ENCODE results near the gene BSDC1. TPM values are rescaled to one million over a fixed set of nuclear protein-coding genes. Genes with fewer than 3 reads are reported as not detected.

Gene BSDC1
- total and polyA plus RNA-seq, 2 of the 13 experiments (the other 11 are each of a cell fraction or from before 2014, with no cell fraction given), result 40.3 to 64.2 TPM

GRCh38 chr1:32400876-32401631 lies 6.8 kb upstream of the BSDC1 start (continued):
- no peak for TF ChIP-seq ZNF496 (CRISPR knock-in tag; IDR thresholded peaks at IDR 0.05; ENCODE audit: insufficient replicate concordance)
- no peak for TF ChIP-seq JUN (CRISPR knock-in tag; IDR thresholded peaks at IDR 0.05)
- no peak for TF ChIP-seq RFXAP (CRISPR knock-in tag; IDR thresholded peaks at IDR 0.05; ENCODE audit: borderline replicate concordance)
- no peak for TF ChIP-seq ZNF331 (CRISPR knock-in tag; IDR thresholded peaks at IDR 0.05)
- no peak for TF ChIP-seq ATAD3A (CRISPR knock-in tag; IDR thresholded peaks at IDR 0.05)
- TF ChIP-seq ATF1 (CRISPR knock-in tag; IDR thresholded peaks at IDR 0.05), result no peak
- TF ChIP-seq ZNF512B (CRISPR knock-in tag; IDR thresholded peaks at IDR 0.05; ENCODE audit: borderline replicate concordance), result no peak
- no peak for TF ChIP-seq SOX6 (IDR thresholded peaks at IDR 0.05)
- no peak for TF ChIP-seq SOX6 (CRISPR knock-in tag; IDR thresholded peaks at IDR 0.05)
- peak; percentile 77 for TF ChIP-seq SMC3 (IDR thresholded peaks at IDR 0.05; ENCODE audit: low read length)
- TF ChIP-seq FLYWCH1 (CRISPR knock-in tag; IDR thresholded peaks at IDR 0.05), result no peak
- no peak for TF ChIP-seq POLR2G (IDR thresholded peaks at IDR 0.05; ENCODE audit: low read depth, low read length)
- no peak for TF ChIP-seq ZBTB38 (CRISPR knock-in tag; IDR thresholded peaks at IDR 0.05)
- TF ChIP-seq SALL2 (CRISPR knock-in tag; IDR thresholded peaks at IDR 0.05), result no peak
- TF ChIP-seq ZNF354B (CRISPR knock-in tag; IDR thresholded peaks at IDR 0.05), result no peak
- TF ChIP-seq ZNF230 (CRISPR knock-in tag; IDR thresholded peaks at IDR 0.05), result no peak
- no peak for TF ChIP-seq MLX (CRISPR knock-in tag; IDR thresholded peaks at IDR 0.05)
- no peak for TF ChIP-seq ZNF432 (CRISPR knock-in tag; IDR thresholded peaks at IDR 0.05; ENCODE audit: borderline replicate concordance)
- no peak for TF ChIP-seq EEA1 (CRISPR knock-in tag; IDR thresholded peaks at IDR 0.05; ENCODE audit: borderline replicate concordance)
- no peak for TF ChIP-seq NR2C2 (CRISPR knock-in tag; IDR thresholded peaks at IDR 0.05; ENCODE audit: borderline replicate concordance)
- TF ChIP-seq STAT6 (CRISPR knock-in tag; IDR thresholded peaks at IDR 0.05; ENCODE audit: borderline replicate concordance), result 0 out of 2 replicates have a peak, but pooled peaks have one; percentile 21
- no peak for TF ChIP-seq ZNF10 (CRISPR knock-in tag; IDR thresholded peaks at IDR 0.05; ENCODE audit: borderline replicate concordance, low read depth)
- TF ChIP-seq MBD4 (IDR thresholded peaks at IDR 0.05; ENCODE audit: borderline replicate concordance, low read length), result no peak
- TF ChIP-seq SNAI1 (CRISPR knock-in tag; IDR thresholded peaks at IDR 0.05; ENCODE audit: borderline replicate concordance), result no peak
- no peak for TF ChIP-seq MXD4 (CRISPR knock-in tag; IDR thresholded peaks at IDR 0.05)
- no peak for TF ChIP-seq ARID2 (CRISPR knock-in tag; IDR thresholded peaks at IDR 0.05; ENCODE audit: borderline replicate concordance)
- TF ChIP-seq SMARCE1 (IDR thresholded peaks at IDR 0.05; ENCODE audit: borderline replicate concordance), result no peak

Measured in HepG2 (cell line).